IMR-90 (cell line): ENCODE data around the gene LRP1-AS. TPM values are rescaled to one million over a fixed set of nuclear protein-coding genes. Genes with fewer than 3 reads are reported as not detected.

Experiments used
- ATAC-seq: fragments of 200-7000 bp; cut with Tn5 transposase; 2 replicates; pipeline ENCODE4 v1.9.1; 2020; ENCODE audit warnings: low read depth, mild to moderate bottlenecking, moderate library complexity
- BruUV-seq: library from RNA; stranded (reverse); fragments of 400-500 nt; replicated peaks from 2 replicates; lab custom pipeline; 2021; lab: Mats Ljungman, UMichigan
- CTCF ChIA-PET: fragments of 300-600 bp; formaldehyde crosslinking; extraction: SDS; loops from one replicate; lab custom pipeline; 2021; ENCODE audit warnings: antibody characterized with exemption; lab: Yijun Ruan, JAX
- POLR2A ChIA-PET: fragments of 300-600 bp; sonication (Branson Sonifier 250); formaldehyde crosslinking; loops from one replicate; lab custom pipeline; 2022; ENCODE audit warnings: antibody characterized with exemption; ENCODE audit not compliant: unreplicated experiment; lab: Charles Lee
- DNase-seq: peaks from one replicate; pipeline ENCODE4 v3.0.0; 2013
- H2AFZ ChIP-seq: replicated peaks from 2 replicates; pipeline ENCODE3; 2013; ENCODE audit warnings: low read length, mild to moderate bottlenecking; ENCODE audit not compliant: poor library complexity
- H2AK5ac ChIP-seq: 2 replicates; pipeline ENCODE4 v1.6.1; 2013; ENCODE audit warnings: low read depth, low read length, inconsistent platforms
- H2AK9ac ChIP-seq: replicated peaks from 2 replicates; pipeline ENCODE3; 2013; ENCODE audit warnings: mild to moderate bottlenecking, low read depth, low read length, moderate library complexity; ENCODE audit not compliant: poor library complexity
- H2BK120ac ChIP-seq: 2 replicates; pipeline ENCODE4 v1.6.1; 2013; ENCODE audit warnings: low read depth, low read length, inconsistent platforms
- H2BK15ac ChIP-seq: 3 replicates; pipeline ENCODE4 v1.6.1; 2013; ENCODE audit warnings: low read depth, low read length, inconsistent platforms
- H2BK20ac ChIP-seq: 2 replicates; pipeline ENCODE4 v1.6.1; 2013; ENCODE audit warnings: low read depth, mild to moderate bottlenecking, inconsistent platforms, low read length, moderate library complexity
- H2BK5ac ChIP-seq: 2 replicates; pipeline ENCODE4 v1.6.1; 2013; ENCODE audit warnings: mild to moderate bottlenecking, low read depth, low read length, inconsistent platforms; ENCODE audit not compliant: poor library complexity, severe bottlenecking
- H3K14ac ChIP-seq: replicated peaks from 2 replicates; pipeline ENCODE4 v1.6.1; 2013; ENCODE audit warnings: low read depth, low read length, inconsistent platforms
- H3K18ac ChIP-seq: 2 replicates; pipeline ENCODE4 v1.6.1; 2013; ENCODE audit warnings: low read depth, low read length, control low read depth
- H3K23ac ChIP-seq: 2 replicates; pipeline ENCODE4 v1.6.1; 2013; ENCODE audit warnings: low read depth, low read length, inconsistent platforms
- H3K27ac ChIP-seq: 2 replicates; pipeline ENCODE4 v1.5.1; 2013; ENCODE audit warnings: mild to moderate bottlenecking, control low read depth, low read length; ENCODE audit not compliant: insufficient read depth
- H3K27me3 ChIP-seq: 2 replicates; pipeline ENCODE4 v1.6.1; 2013; ENCODE audit warnings: low read length; ENCODE audit not compliant: control insufficient read depth, insufficient read depth
- H3K36me3 ChIP-seq: 2 replicates; pipeline ENCODE4 v1.6.1; 2013; ENCODE audit warnings: low read length, mixed read lengths; ENCODE audit not compliant: control insufficient read depth, insufficient read depth
- H3K4ac ChIP-seq: 2 replicates; pipeline ENCODE4 v1.6.1; 2013; ENCODE audit warnings: low read depth, low read length, inconsistent platforms
- H3K4me1 ChIP-seq: 2 replicates; pipeline ENCODE4 v1.6.1; 2013; ENCODE audit warnings: low read length, mixed read lengths; ENCODE audit not compliant: control insufficient read depth, insufficient read depth
- H3K4me2 ChIP-seq: 2 replicates; pipeline ENCODE4 v1.6.1; 2013; ENCODE audit warnings: low read depth, mild to moderate bottlenecking, control low read depth, low read length, moderate library complexity
- H3K4me3 ChIP-seq: 2 replicates; pipeline ENCODE4 v1.5.1; 2013; ENCODE audit warnings: low read depth, mild to moderate bottlenecking, control low read depth, low read length, moderate library complexity; ENCODE audit not compliant: insufficient read depth
- H3K56ac ChIP-seq: 2 replicates; pipeline ENCODE4 v1.6.1; 2013; ENCODE audit warnings: low read length, inconsistent platforms; ENCODE audit not compliant: insufficient read depth; ENCODE audit errors: extremely low read depth
- H3K79me1 ChIP-seq, 2 experiments: 2 replicates each; pipeline ENCODE4 v1.6.1; 2013; ENCODE audit warnings: low read length in 2 of 2, inconsistent platforms in 1 of 2, low read depth in 1 of 2
- H3K9ac ChIP-seq: 2 replicates; pipeline ENCODE4 v1.6.1; 2013; ENCODE audit warnings: low read depth, low read length, control low read depth
- H3K9me1 ChIP-seq: 2 replicates; pipeline ENCODE4 v1.6.1; 2013; ENCODE audit warnings: low read length, inconsistent platforms; ENCODE audit not compliant: insufficient read depth
- H3K9me3 ChIP-seq: 2 replicates; pipeline ENCODE4 v1.6.1; 2013; ENCODE audit warnings: low read length; ENCODE audit not compliant: control insufficient read depth, insufficient read depth
- H4K20me1 ChIP-seq: 2 replicates; pipeline ENCODE4 v1.6.1; 2013; ENCODE audit warnings: low read length, inconsistent platforms; ENCODE audit not compliant: insufficient read depth
- H4K5ac ChIP-seq: 2 replicates; pipeline ENCODE4 v1.6.1; 2013; ENCODE audit warnings: mild to moderate bottlenecking, low read depth, low read length, control low read depth
- H4K8ac ChIP-seq, 2 experiments: 2 replicates each; pipeline ENCODE4 v1.6.1; 2013; ENCODE audit warnings: low read depth in 2 of 2, low read length in 2 of 2, control low read depth in 1 of 2, inconsistent platforms in 1 of 2
- H4K91ac ChIP-seq: 2 replicates; pipeline ENCODE4 v1.6.1; 2013; ENCODE audit warnings: low read depth, low read length, inconsistent platforms; ENCODE audit not compliant: insufficient read depth
- BHLHE40 ChIP-seq: fragments of 150-350 bp; IDR thresholded peaks from 2 replicates; pipeline ENCODE4 v1.6.1; 2016; ENCODE audit warnings: mild to moderate bottlenecking, low read depth, low read length
- CEBPB ChIP-seq: IDR thresholded peaks from 2 replicates; pipeline ENCODE4 v1.6.1; 2012; ENCODE audit warnings: low read depth, low read length, improper control_type of control experiment
- ELK1 ChIP-seq: fragments of 150-350 bp; IDR thresholded peaks from 2 replicates; pipeline ENCODE4 v1.6.1; 2016; ENCODE audit warnings: low read depth, mild to moderate bottlenecking, low read length, moderate library complexity, borderline replicate concordance
- MAZ ChIP-seq: IDR thresholded peaks from 2 replicates; pipeline ENCODE4 v1.6.1; 2012; ENCODE audit warnings: low read depth, mild to moderate bottlenecking, low read length, improper control_type of control experiment, moderate library complexity, borderline replicate concordance
- MXI1 ChIP-seq: IDR thresholded peaks from 2 replicates; pipeline ENCODE4 v1.6.1; 2012; ENCODE audit warnings: low read depth, mild to moderate bottlenecking, low read length, moderate library complexity, borderline replicate concordance
- POLR2A ChIP-seq: IDR thresholded peaks from 2 replicates; pipeline ENCODE4 v1.6.1; 2012; ENCODE audit warnings: mild to moderate bottlenecking, low read depth, low read length
- RCOR1 ChIP-seq: IDR thresholded peaks from 2 replicates; pipeline ENCODE4 v1.6.1; 2012; ENCODE audit warnings: mild to moderate bottlenecking, low read length, improper control_type of control experiment; ENCODE audit not compliant: insufficient replicate concordance
- SMC3 ChIP-seq: fragments of 150-350 bp; IDR thresholded peaks from 2 replicates; pipeline ENCODE4 v1.6.1; 2016; ENCODE audit warnings: low read depth, mild to moderate bottlenecking, antibody characterized with exemption, low read length, moderate library complexity
- USF2 ChIP-seq: fragments of 150-350 bp; IDR thresholded peaks from 2 replicates; pipeline ENCODE4 v1.6.1; 2017; ENCODE audit warnings: mild to moderate bottlenecking, antibody characterized with exemption, low read length, low read depth
- WGBS, 2 experiments: methylation state at CpG; one replicate each; pipeline versions ENCODE4 v1.1.5 to v1.1.7; 2013; ENCODE audit warnings: missing lambda C conversion rate in 2 of 2; ENCODE audit not compliant: insufficient read length in 1 of 2; ENCODE audit errors: extremely low coverage in 2 of 2; 5-methylcytosine and 5-hydroxymethylcytosine counted together
- dilution Hi-C: fragments of 300-500 bp; cut with HindIII; formaldehyde crosslinking; loops from one replicate; pipeline ENCODE4 v1.14.3; 2018; ENCODE audit warnings: low sequenced_read_pairs; ENCODE audit not compliant: unreplicated experiment
- in situ Hi-C: fragments of 300-500 bp; cut with MboI; formaldehyde crosslinking; loops from 3 replicates; pipeline ENCODE4 v1.14.3; 2019; ENCODE audit warnings: low sequenced_read_pairs, inconsistent platforms, mixed read lengths
- intact Hi-C: fragments of 100-400 bp; cut with micrococcal nuclease; formaldehyde crosslinking; loops from 2 replicates; pipeline ENCODE4 v1.10.0; 2022
- polyA plus RNA-seq, 3 experiments: library from polyadenylated mRNA; depleted of rRNA; stranded (reverse); fragments of >200 nt; gene quantifications; 2 replicates each; pipeline ENCODE4 v1.2.3, GENCODE V29; 2012; ENCODE audit warnings: low replicate concordance in 1 of 3
- total RNA-seq: library from RNA; depleted of rRNA; stranded (reverse); fragments of >200 nt; gene quantifications from 2 replicates; pipeline ENCODE4 v1.2.3, GENCODE V29; 2012

LRP1-AS gene
- total and polyA plus RNA-seq, 2 of the 4 experiments (the other 2 are of a cell fraction) = not detected

GRCh38 chr12:57148469-57149244, 1.2 kb upstream of the LRP1-AS start:
- Histone ChIP-seq H4K8ac (peak overlapping the region; percentile 65 to 78), H2AFZ (no peak overlapping the region), H3K9ac (peak overlapping the region; percentile 50), H3K4ac (peak overlapping the region; percentile 96), H2BK5ac (peak overlapping the region; percentile 84), H3K9me1 (peaks cover 61% of the 10 kb centered on the region), H2AK5ac (peak overlapping the region; percentile 86), H3K79me1 (peaks cover 38 to 96% of the 10 kb centered on the region in 2 experiments), H4K5ac (peak overlapping the region; percentile 84), H2BK120ac (peak overlapping the region; percentile 89), H3K27me3 (no peaks in the 10 kb centered on the region), H3K36me3 (peaks cover 65% of the 10 kb centered on the region), H2BK20ac (peak overlapping the region; percentile 43; the same call in 1 of the 2 replicates), H3K18ac (peak overlapping the region; percentile 88), H2AK9ac (peak overlapping the region; percentile 21), H3K56ac (no peak overlapping the region), H3K4me1 (peaks cover 70% of the 10 kb centered on the region), H4K20me1 (peaks cover 81% of the 10 kb centered on the region), H3K9me3 (no peaks in the 10 kb centered on the region), H4K91ac (peak overlapping the region; percentile 87), H3K14ac (peak overlapping the region; percentile 98), H3K4me3 (no peak overlapping the region), H3K23ac (peak overlapping the region; percentile 89; the same call in 1 of the 2 replicates), H3K27ac (peak overlapping the region; percentile 94), H3K4me2 (peak overlapping the region; percentile 74), H2BK15ac (peak overlapping the region; percentile 62; the same call in 1 of the 3 replicates)
- no TSS peak for BruUV-seq
- in situ Hi-C loops (no loop called here), dilution Hi-C loops (no loop called here), intact Hi-C loops (loop anchor here (2.0 kb wide), 1 partner anchor 20 kb away; the partner anchor contains the start of gene LRP1)
- DNase-seq = peak; percentile 77
- TF ChIP-seq POLR2A (no peak), USF2 (no peak), SMC3 (no peak), ELK1 (no peak), BHLHE40 (no peak), CEBPB (peak; percentile 98), MAZ (peak; percentile 32; the same call in 1 of the 2 replicates), MXI1 (no peak), RCOR1 (peak; percentile 19)
- peak; percentile 44 for ATAC-seq
- no CpG with 5 or more reads among the region's 4 CpGs for WGBS, 2 experiments
- ChIA-PET CTCF (interaction anchor here (0.6 to 1.5 kb wide), 3 partner anchors 27 to 135 kb away, joined by 3 to 6 read pairs (median 4); no protein-coding TSS in a partner anchor), POLR2A (interaction anchor here (0.6 to 1.0 kb wide), 3 partner anchors 9 to 131 kb away, joined by 3 to 7 read pairs (median 4); no protein-coding TSS in a partner anchor)
